Fibroblast of lung (primary cell): ENCODE results near the gene ALS2CL. TPM values are rescaled to one million over a fixed set of nuclear protein-coding genes. Genes with fewer than 3 reads are reported as not detected.

Experiments
- DNase-seq, 2 donors: peaks; one replicate each; pipeline versions ENCODE4 v3.0.0 to v3.0.0-alpha.2; 2010; ENCODE audit warnings: low read depth in 2 of 2
- H2AFZ ChIP-seq: 2 replicates; pipeline ENCODE4 v1.5.1; 2012; ENCODE audit warnings: low read length, control low read depth, inconsistent platforms
- H3K27ac ChIP-seq: 2 replicates; pipeline ENCODE4 v1.5.1; 2011; ENCODE audit warnings: low read length, control low read depth; ENCODE audit not compliant: insufficient read depth
- H3K27me3 ChIP-seq: 2 replicates; pipeline ENCODE4 v1.5.1; 2011; ENCODE audit warnings: mild to moderate bottlenecking, low read length; ENCODE audit not compliant: control insufficient read depth, insufficient read depth
- H3K36me3 ChIP-seq: 2 replicates; pipeline ENCODE4 v1.5.1; 2011; ENCODE audit warnings: low read length; ENCODE audit not compliant: control insufficient read depth, insufficient read depth
- H3K4me1 ChIP-seq: 2 replicates; pipeline ENCODE4 v1.5.1; 2011; ENCODE audit warnings: low read length; ENCODE audit not compliant: control insufficient read depth, insufficient read depth; ENCODE audit errors: extremely low read depth
- H3K4me2 ChIP-seq: 2 replicates; pipeline ENCODE4 v1.5.1; 2011; ENCODE audit warnings: low read length, control low read depth; ENCODE audit not compliant: insufficient read depth; ENCODE audit errors: extremely low read depth
- H3K4me3 ChIP-seq, 4 experiments: fragments of 200-600 bp in 1 of 4; sonication (generic) in 1 of 4; replicated peaks in 1 of 4; 2 replicates each; pipeline ENCODE4 v1.5.1; 2011 to 2016; ENCODE audit warnings: low read length in 4 of 4, low read depth in 3 of 4, mild to moderate bottlenecking in 3 of 4, control low read depth in 2 of 4, inconsistent platforms in 1 of 4, mixed read lengths in 1 of 4; ENCODE audit not compliant: insufficient read depth in 1 of 4; ENCODE audit errors: control extremely low read depth in 1 of 4
- H3K79me2 ChIP-seq: 2 replicates; pipeline ENCODE4 v1.5.1; 2012; ENCODE audit warnings: mild to moderate bottlenecking, low read length, inconsistent platforms; ENCODE audit not compliant: control insufficient read depth, insufficient read depth
- H3K9ac ChIP-seq: 2 replicates; pipeline ENCODE4 v1.5.1; 2011; ENCODE audit warnings: mild to moderate bottlenecking, low read length, control low read depth; ENCODE audit not compliant: insufficient read depth
- H3K9me3 ChIP-seq: 2 replicates; pipeline ENCODE4 v1.5.1; 2012; ENCODE audit warnings: low read depth, low read length; ENCODE audit not compliant: control insufficient read depth, insufficient read depth
- H4K20me1 ChIP-seq: 2 replicates; pipeline ENCODE4 v1.5.1; 2011; ENCODE audit warnings: low read length; ENCODE audit not compliant: control insufficient read depth, insufficient read depth; ENCODE audit errors: extremely low read depth
- CTCF ChIP-seq, 2 donors: IDR thresholded peaks in 1 of 2; conservative IDR thresholded peaks in 1 of 2; 1 replicate in 1 of 2; 2 replicates in 1 of 2; pipeline ENCODE4 v1.5.1; 2011 to 2012; ENCODE audit warnings: low read length in 2 of 2, control low read depth in 1 of 2, inconsistent platforms in 1 of 2, low read depth in 1 of 2, mild to moderate bottlenecking in 1 of 2
- EZH2 ChIP-seq: IDR thresholded peaks from 2 replicates; pipeline ENCODE4 v1.5.1; 2012; ENCODE audit warnings: low read length, control low read depth, mild to moderate bottlenecking; ENCODE audit errors: missing control alignments
- polyA plus RNA-seq, 2 donors: library from polyadenylated mRNA; depleted of rRNA in 1 of 2; stranded (reverse) in 1 of 2; unstranded in 1 of 2; fragments of >200 nt; gene quantifications; 2 replicates each; pipeline ENCODE4 v1.2.1, GENCODE V29; 2011 to 2012; ENCODE audit warnings: missing spikeins in 1 of 2
- total RNA-seq: library from RNA; depleted of rRNA; stranded (reverse); fragments of >200 nt; gene quantifications from 2 replicates; pipeline ENCODE4 v1.2.1, GENCODE V29; 2014

The ALS2CL gene
- total and polyA plus RNA-seq, 2 donors (not counting 1 experiment from before 2014, with no cell fraction given): 4.4 to 19.7 TPM

- Histone ChIP-seq H3K79me2 (no peaks in the 10 kb centered on the region), H3K27ac (no peak overlapping the region), H3K4me2 (no peak overlapping the region), H3K4me1 (peaks cover 4% of the 10 kb centered on the region), H3K36me3 (no peaks in the 10 kb centered on the region), H3K9me3 (no peaks in the 10 kb centered on the region), H3K27me3 (no peaks in the 10 kb centered on the region), H4K20me1 (no peaks in the 10 kb centered on the region), H3K9ac (no peak overlapping the region), H2AFZ (no peak overlapping the region), H3K4me3 (no peak overlapping the region)
- no peak for DNase-seq
- TF ChIP-seq CTCF (conservative IDR thresholded peaks at IDR 0.05 in 1 of 2, IDR thresholded peaks at IDR 0.05 in 1 of 2; ENCODE audit: low read depth in 1 of 2, low read length in 2 of 2) (no peak), EZH2 (no peak)
These were observed 20.1 kb downstream of the ALS2CL start for GRCh38 chr3:46673151-46674030.

DNA sequence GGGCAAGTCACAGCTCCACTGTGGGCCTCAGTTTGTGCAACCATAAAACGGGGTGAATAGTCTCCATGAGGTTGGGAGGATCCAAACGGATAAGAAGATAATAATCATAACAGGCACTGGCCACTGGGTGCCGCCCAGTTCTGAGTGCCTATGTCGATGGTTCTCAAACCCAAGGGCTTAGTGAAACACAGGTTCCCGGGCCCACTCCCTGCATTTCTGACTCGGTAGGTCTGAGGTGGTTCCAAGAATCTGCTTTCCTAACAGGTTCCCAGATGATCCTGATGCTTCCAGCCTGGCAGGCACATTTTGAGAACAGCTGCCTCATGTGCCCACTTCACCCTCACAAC is 21.2 kb downstream of the ALS2CL start:
- Histone ChIP-seq H3K9ac (no peak overlapping the region), H4K20me1 (no peaks in the 10 kb centered on the region), H3K36me3 (no peaks in the 10 kb centered on the region), H3K27me3 (no peaks in the 10 kb centered on the region), H2AFZ (no peak overlapping the region), H3K4me2 (no peak overlapping the region), H3K27ac (no peak overlapping the region), H3K4me3 (no peak overlapping the region), H3K4me1 (peaks cover 4% of the 10 kb centered on the region), H3K9me3 (no peaks in the 10 kb centered on the region), H3K79me2 (no peaks in the 10 kb centered on the region)
- no peak for TF ChIP-seq CTCF (conservative IDR thresholded peaks at IDR 0.05 in 1 of 2, IDR thresholded peaks at IDR 0.05 in 1 of 2; ENCODE audit: low read depth in 1 of 2, low read length in 2 of 2)
- no peak for DNase-seq

GRCh38 chr3:46671541-46672348 is 21.7 kb downstream of the ALS2CL start:
- no peak overlapping the region for H3K9ac ChIP-seq
- DNase-seq: no peak
- no peak overlapping the region for H3K27ac ChIP-seq
- no peaks in the 10 kb centered on the region for H4K20me1 ChIP-seq
- H3K9me3 ChIP-seq: no peaks in the 10 kb centered on the region
- no peak overlapping the region for H3K4me3 ChIP-seq
- H3K4me2 ChIP-seq: no peak overlapping the region
- H3K36me3 ChIP-seq: no peaks in the 10 kb centered on the region
- H3K79me2 ChIP-seq: no peaks in the 10 kb centered on the region
- H2AFZ ChIP-seq: no peak overlapping the region
- no peaks in the 10 kb centered on the region for H3K27me3 ChIP-seq
- peaks cover 4% of the 10 kb centered on the region for H3K4me1 ChIP-seq
- TF ChIP-seq EZH2 (no peak), CTCF (conservative IDR thresholded peaks at IDR 0.05 in 1 of 2, IDR thresholded peaks at IDR 0.05 in 1 of 2; ENCODE audit: low read depth in 1 of 2, low read length in 2 of 2) (no peak)
